ENCODE results near the gene PEPD.
"Not testable (repeated sequence)": the region's sequence is repeated elsewhere in the genome, so short reads cannot be mapped to it uniquely, and the experiment has no call there.

PEPD gene

GRCh38 chr19:33521480-33522370 lies at the start of gene PEPD:
TSS of gene PEPD (minus strand) at chr19:33521791. CDS start at chr19:33521760, 31 bp downstream.
- peak; percentile 99 for DNase-seq (ENCODE audit: low spot score)
- TF ChIP-seq CTCF (IDR thresholded peaks at IDR 0.05; ENCODE audit: extremely low read depth, missing control alignments), result no peak

GRCh38 chr19:33569821-33570220 lies 48.2 kb upstream of the PEPD start:
- no peak for TF ChIP-seq CTCF (IDR thresholded peaks at IDR 0.05; ENCODE audit: extremely low read depth, missing control alignments)

GRCh38 chr19:33568706-33569105 lies 47.1 kb upstream of the PEPD start:
- TF ChIP-seq CTCF (IDR thresholded peaks at IDR 0.05; ENCODE audit: extremely low read depth, missing control alignments), result no peak
- no peak for DNase-seq (ENCODE audit: low spot score)

More at GRCh38 chr19:33569821-33570220, 48.2 kb upstream of the PEPD start:
- no peak for DNase-seq (ENCODE audit: low spot score)

- no peak for TF ChIP-seq CTCF (IDR thresholded peaks at IDR 0.05; ENCODE audit: extremely low read depth, missing control alignments)
Observed at GRCh38 chr19:33564836-33565338, 43.3 kb upstream of the PEPD start.

GRCh38 chr19:33562636-33563035 lies 41.0 kb upstream of the PEPD start:
- no peak for DNase-seq (ENCODE audit: low spot score)
- no peak for TF ChIP-seq CTCF (IDR thresholded peaks at IDR 0.05; ENCODE audit: extremely low read depth, missing control alignments)

More at GRCh38 chr19:33564836-33565338, 43.3 kb upstream of the PEPD start:
- DNase-seq (ENCODE audit: low spot score), result no peak

- DNase-seq (ENCODE audit: low spot score), result not testable (repeated sequence)
Observed at GRCh38 chr19:33561666-33562065, 40.1 kb upstream of the PEPD start.

- no peak for TF ChIP-seq CTCF (IDR thresholded peaks at IDR 0.05; ENCODE audit: extremely low read depth, missing control alignments)
- DNase-seq (ENCODE audit: low spot score), result no peak
Observed at GRCh38 chr19:33561261-33561660, 39.7 kb upstream of the PEPD start.
